K562 (cell line): ENCODE results near the gene PGF. TPM values are rescaled to one million over a fixed set of nuclear protein-coding genes. Genes with fewer than 3 reads are reported as not detected.
A peak's percentile ranks its signal among the peaks of the same experiment; 100 is the strongest.

Experiments
- BHLHE40 ChIP-seq: IDR thresholded peaks from 2 replicates; pipeline ENCODE4 v1.6.1; 2011; ENCODE audit warnings: low read length, improper control_type of control experiment
- ERF ChIP-seq: fragments of 450-650 bp; formaldehyde crosslinking; IDR thresholded peaks from 2 replicates; pipeline ENCODE4 v1.4.0; 2020; ENCODE audit warnings: mild to moderate bottlenecking, mixed read lengths
- NFIX ChIP-seq: fragments of 250-450 bp; sonication (Bioruptor Pico); IDR thresholded peaks from 2 replicates; pipeline ENCODE4 v1.4.0; 2020; ENCODE audit warnings: low read depth, mild to moderate bottlenecking, moderate library complexity
- ZBTB33 ChIP-seq: sonication (generic); formaldehyde crosslinking; IDR thresholded peaks from 2 replicates; pipeline ENCODE4 v1.8.1; 2023; ENCODE audit warnings: mild to moderate bottlenecking, missing genetic modification reagents
- ZNF311 ChIP-seq: fragments of 250-450 bp; sonication (Bioruptor Pico); IDR thresholded peaks from 2 replicates; pipeline ENCODE4 v1.4.0; 2020; ENCODE audit warnings: mild to moderate bottlenecking, moderate library complexity
- ZNF395 ChIP-seq: fragments of 200-800 bp; sonication (Bioruptor generic); IDR thresholded peaks from 2 replicates; pipeline ENCODE4 v1.6.1; 2017; ENCODE audit warnings: missing genetic modification characterization, missing compliant biosample characterization
- ZNF512 ChIP-seq: IDR thresholded peaks from 2 replicates; pipeline ENCODE4 v1.6.1; 2016; ENCODE audit warnings: missing genetic modification characterization, missing compliant biosample characterization
- ZNF57 ChIP-seq: fragments of 450-650 bp; formaldehyde crosslinking; IDR thresholded peaks from 2 replicates; pipeline ENCODE4 v1.4.0; 2020; ENCODE audit warnings: mild to moderate bottlenecking, moderate library complexity
- ZNF589 ChIP-seq: fragments of 200-800 bp; sonication (Bioruptor generic); IDR thresholded peaks from 2 replicates; pipeline ENCODE4 v1.6.1; 2016; ENCODE audit warnings: low read depth, missing genetic modification characterization, missing compliant biosample characterization
- polyA plus RNA-seq, 8 experiments: library from polyadenylated mRNA; depleted of rRNA in 4 of 8; stranded (reverse) in 5 of 8; unstranded in 3 of 8; fragments of >200 nt; fragmentation: Nextera tagmentation in 2 of 8; fragmentation: Illumina TruSeq in 1 of 8; extraction: Ambion mirVana in 2 of 8; extraction: Trizol in 1 of 8; gene quantifications; 2 replicates each; pipeline versions ENCODE4 v1.2.1 to v1.2.3, GENCODE V29; 2011 to 2014; ENCODE audit warnings: inconsistent platforms in 1 of 8, missing spikeins in 1 of 8
- total RNA-seq, 7 experiments: library from RNA; depleted of rRNA in 6 of 7; stranded (reverse); fragments of >200 nt in 6 of 7; fragmentation: Illumina TruSeq in 2 of 7; extraction: Trizol in 2 of 7; gene quantifications; 2 replicates each; pipeline versions ENCODE4 v1.2.1 to v1.2.3, GENCODE V29; 2011 to 2021; ENCODE audit warnings: low replicate concordance in 1 of 7
- TF ChIP-seq, protein P1 (sequence below): fragments of 450-650 bp; IDR thresholded peaks from 2 replicates; pipeline ENCODE4 v1.6.1; 2017; ENCODE audit warnings: antibody characterized with exemption, mild to moderate bottlenecking

The PGF gene
- total and polyA plus RNA-seq, 9 of the 15 experiments (the other 6 are each of a cell fraction or from before 2014, with no cell fraction given), result 0.04 to 0.44 (median 0.18) TPM

DNA sequence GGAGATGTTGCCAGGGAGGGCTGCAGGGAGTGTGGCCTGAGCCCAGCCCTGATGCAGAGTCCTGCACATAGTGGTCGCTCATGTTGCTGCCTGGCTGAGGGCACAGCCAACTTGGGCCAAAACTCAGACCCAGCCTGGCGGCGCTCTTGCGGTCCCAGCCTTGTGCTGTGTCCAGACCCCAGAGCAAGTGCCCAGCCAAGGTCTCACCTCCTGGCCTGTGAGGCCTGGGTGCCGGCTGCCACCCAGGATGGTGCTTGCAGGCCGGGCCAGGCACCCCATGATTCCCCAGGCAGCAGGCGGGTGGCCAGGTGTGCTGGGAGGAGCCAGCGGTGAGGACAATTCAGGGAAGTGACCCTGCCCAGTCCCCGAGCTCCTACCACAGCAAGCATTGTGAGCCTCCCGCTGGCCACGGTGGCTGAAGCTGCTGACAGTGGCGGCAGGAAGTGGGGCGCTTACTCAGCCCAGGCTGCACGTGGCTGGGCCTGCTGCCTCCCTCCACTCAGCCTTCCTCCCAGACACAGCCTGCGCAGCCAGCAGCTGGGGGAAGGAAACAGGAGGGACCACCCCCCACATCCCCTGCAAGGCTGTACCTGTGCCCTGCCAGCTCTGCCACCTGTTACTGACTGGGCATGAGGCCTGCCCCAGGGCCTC lies 17.7 kb upstream of the PGF start (continued):
- TF ChIP-seq ZBTB33 (CRISPR knock-in tag) (peak; percentile 95), ZNF512 (no peak), NFIX (CRISPR knock-in tag) (no peak), BHLHE40 (peak; percentile 44; the same call in 1 of the 2 replicates), ERF (no peak), ZNF589 (0 out of 2 replicates have a peak, but pooled peaks have one; percentile 36), ZNF57 (CRISPR knock-in tag) (no peak), ZNF311 (0 out of 2 replicates have a peak, but pooled peaks have one; percentile 58), ZNF395 (peak; percentile 29; the same call in 1 of the 2 replicates)
- TF ChIP-seq, protein P1, sequence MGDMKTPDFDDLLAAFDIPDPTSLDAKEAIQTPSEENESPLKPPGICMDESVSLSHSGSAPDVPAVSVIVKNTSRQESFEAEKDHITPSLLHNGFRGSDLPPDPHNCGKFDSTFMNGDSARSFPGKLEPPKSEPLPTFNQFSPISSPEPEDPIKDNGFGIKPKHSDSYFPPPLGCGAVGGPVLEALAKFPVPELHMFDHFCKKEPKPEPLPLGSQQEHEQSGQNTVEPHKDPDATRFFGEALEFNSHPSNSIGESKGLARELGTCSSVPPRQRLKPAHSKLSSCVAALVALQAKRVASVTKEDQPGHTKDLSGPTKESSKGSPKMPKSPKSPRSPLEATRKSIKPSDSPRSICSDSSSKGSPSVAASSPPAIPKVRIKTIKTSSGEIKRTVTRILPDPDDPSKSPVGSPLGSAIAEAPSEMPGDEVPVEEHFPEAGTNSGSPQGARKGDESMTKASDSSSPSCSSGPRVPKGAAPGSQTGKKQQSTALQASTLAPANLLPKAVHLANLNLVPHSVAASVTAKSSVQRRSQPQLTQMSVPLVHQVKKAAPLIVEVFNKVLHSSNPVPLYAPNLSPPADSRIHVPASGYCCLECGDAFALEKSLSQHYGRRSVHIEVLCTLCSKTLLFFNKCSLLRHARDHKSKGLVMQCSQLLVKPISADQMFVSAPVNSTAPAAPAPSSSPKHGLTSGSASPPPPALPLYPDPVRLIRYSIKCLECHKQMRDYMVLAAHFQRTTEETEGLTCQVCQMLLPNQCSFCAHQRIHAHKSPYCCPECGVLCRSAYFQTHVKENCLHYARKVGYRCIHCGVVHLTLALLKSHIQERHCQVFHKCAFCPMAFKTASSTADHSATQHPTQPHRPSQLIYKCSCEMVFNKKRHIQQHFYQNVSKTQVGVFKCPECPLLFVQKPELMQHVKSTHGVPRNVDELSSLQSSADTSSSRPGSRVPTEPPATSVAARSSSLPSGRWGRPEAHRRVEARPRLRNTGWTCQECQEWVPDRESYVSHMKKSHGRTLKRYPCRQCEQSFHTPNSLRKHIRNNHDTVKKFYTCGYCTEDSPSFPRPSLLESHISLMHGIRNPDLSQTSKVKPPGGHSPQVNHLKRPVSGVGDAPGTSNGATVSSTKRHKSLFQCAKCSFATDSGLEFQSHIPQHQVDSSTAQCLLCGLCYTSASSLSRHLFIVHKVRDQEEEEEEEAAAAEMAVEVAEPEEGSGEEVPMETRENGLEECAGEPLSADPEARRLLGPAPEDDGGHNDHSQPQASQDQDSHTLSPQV, result 0 out of 2 replicates have a peak, but pooled peaks have one; percentile 29
- TF ChIP-seq, all 486 proteins: peak for 10
